HG02884 (cell line): ENCODE measurements around the gene BAZ1B.
A peak's percentile ranks its signal among the peaks of the same experiment; 100 is the strongest.
"Not testable (repeated sequence)": the region's sequence is repeated elsewhere in the genome, so short reads cannot be mapped to it uniquely, and the experiment has no call there.

ENCODE experiments used
- ATAC-seq: cut with Tn5 transposase; IDR thresholded peaks from one replicate; pipeline ENCODE4 v1.9.1; 2021; ENCODE audit warnings: mild to moderate bottlenecking, moderate library complexity; ENCODE audit not compliant: unreplicated experiment

The BAZ1B gene

DNA sequence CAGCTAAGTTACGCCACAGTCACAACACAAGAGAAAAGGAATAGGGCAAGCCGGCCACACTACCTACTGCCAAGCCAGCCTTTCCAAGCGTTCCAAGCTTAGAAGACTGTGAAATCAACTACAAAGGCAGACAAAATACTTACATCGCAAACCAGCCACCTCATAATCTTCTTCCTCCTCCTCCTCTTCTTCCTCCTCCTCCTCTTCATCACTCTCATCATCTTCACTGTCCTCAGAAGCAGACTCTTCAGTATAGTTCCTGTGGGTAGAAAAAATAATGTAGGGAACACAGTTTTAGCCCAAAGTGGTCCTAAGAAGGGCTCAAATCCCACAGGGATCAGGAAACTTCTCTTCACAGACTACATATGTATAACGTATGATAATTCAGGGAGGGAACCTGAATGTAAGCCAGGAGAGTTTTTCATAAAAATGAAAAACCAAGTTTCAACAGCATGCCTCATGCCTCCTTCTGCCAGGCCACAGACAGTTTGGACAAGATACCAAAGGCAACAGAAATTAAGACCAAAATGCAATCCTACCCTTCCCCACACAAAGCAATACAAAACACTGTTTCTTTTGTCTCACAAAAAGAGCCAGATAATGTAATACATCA is 74.9 kb downstream of the BAZ1B start:
- no peak for ATAC-seq

DNA sequence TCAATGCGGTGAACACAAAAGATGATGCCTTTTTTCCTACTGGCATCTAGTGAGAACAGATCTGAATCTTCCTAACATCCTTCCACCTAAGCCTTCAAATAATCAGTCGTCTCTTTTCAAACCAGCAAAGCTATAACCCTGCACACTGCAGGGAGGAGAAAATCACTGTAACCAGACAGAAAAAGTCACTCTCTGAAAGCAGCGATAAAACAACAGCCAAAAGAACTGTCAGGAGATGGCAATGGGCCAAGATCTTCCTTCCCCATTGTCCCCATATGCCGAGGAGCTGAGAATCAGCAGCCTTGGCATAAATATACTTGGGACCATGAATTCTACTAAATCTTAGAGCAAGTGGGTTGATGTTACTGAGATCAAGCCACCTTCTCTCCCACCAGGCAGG is 75.4 kb downstream of the BAZ1B start:
- ATAC-seq: no peak

DNA sequence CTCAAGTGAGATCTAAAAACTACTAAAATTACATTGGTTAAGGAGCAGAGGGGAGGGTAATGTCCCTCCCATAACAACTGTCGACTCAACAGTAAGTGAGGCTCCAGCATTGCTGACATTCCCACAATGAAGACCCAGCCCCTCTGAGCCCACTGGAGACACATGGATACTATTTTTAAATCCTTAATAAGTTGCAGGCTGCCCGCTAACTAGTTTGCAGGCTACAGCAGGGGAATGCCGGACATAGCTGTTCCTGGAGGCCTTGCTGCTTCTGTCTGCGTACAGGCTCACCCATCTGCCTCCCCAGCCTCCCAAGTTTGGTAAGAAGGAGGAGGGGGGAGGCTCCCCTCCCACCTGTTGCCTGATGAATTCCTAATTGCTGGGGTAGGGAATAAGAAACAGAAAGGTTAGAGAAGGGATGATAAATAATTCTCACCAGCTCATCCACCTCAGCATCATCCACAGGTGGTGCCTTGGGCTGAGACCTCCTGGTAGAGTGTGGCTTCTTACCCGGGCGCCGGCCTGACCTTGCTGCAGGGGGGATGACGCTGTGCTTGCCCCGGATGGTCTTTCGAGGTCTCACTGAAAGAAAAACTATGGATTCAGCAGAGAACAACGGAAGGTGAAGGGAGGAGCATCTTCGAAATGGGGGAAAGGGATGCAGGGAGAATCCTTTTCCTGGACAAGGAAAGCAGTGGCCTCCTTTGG is 78.4 kb downstream of the BAZ1B start:
- ATAC-seq: no peak

DNA sequence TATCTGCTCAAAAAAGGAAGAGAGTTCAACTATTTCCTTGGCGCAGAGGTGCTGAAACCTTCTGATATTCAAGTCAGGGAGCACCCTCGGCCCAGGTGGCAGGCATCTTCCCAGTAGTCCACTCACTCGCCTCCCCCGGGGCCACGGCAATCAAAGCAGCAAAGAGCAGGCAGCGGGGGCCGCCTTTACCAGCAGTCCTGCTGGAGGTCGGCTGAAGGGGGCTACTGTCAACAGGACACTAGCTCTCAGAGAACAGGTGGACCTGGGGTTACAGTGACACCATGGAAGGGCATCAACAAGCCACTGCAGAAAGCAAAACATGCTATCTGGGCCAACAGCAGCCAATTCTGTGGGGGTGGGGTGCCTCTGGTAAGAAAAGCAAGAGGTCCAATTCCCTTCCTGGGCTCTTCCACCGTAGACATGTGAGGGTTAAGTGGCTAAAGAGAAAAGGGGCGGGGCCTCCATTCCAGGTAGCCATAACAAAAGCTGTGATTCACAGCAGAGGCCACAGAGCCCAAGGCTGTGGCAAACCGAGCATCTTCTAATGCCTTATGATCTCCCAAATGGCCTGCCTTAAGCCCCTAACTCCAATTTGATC is 79.1 kb downstream of the BAZ1B start:
- no peak for ATAC-seq

DNA sequence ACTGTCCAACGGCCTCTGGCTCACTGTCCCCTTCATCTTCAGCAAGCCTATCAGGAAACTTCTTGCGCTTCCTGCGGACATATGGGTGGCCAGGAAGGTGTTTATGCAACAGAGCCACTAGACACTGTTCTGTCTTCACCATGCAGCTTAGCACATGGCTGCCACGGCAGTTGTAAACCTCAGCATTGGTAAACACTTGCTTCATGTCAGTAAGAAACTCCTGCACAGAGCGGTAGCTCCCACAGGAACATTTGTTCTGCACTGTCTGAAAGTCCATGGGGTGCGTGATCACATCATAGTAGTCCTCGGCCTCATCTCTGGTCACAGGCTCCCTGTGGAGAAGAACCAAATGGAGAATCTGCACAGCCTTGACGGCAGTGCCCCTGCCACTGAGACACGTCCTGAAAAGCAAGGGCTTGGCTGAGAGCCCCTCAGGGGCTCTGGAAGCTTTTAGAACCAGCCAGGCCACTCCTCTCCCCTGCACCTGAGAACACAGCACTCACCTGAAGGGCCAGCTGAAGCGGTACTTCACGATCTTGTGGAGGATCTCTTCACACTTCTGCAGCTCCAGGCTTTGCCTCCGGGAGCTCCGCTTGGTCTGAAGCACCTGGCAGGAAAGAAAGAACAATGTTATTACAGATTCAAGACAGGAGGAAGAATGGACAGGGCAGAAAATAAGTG is 79.7 kb downstream of the BAZ1B start:
- no peak for ATAC-seq

DNA sequence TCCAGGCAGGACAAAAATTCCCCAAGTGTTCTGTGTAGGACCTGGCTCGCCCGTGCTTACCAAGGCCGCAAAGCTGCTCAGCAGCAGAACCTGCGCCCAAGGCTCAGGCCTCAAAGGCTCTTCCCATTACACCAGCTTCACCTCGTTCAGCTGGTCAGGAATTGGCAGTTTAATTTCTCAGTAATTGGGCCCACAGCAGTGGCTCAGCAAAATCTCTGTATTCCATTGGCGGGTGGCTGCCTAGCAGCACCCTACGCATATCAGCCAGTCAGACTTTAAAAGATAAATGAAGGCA is 82.7 kb downstream of the BAZ1B start:
- ATAC-seq: no peak

DNA sequence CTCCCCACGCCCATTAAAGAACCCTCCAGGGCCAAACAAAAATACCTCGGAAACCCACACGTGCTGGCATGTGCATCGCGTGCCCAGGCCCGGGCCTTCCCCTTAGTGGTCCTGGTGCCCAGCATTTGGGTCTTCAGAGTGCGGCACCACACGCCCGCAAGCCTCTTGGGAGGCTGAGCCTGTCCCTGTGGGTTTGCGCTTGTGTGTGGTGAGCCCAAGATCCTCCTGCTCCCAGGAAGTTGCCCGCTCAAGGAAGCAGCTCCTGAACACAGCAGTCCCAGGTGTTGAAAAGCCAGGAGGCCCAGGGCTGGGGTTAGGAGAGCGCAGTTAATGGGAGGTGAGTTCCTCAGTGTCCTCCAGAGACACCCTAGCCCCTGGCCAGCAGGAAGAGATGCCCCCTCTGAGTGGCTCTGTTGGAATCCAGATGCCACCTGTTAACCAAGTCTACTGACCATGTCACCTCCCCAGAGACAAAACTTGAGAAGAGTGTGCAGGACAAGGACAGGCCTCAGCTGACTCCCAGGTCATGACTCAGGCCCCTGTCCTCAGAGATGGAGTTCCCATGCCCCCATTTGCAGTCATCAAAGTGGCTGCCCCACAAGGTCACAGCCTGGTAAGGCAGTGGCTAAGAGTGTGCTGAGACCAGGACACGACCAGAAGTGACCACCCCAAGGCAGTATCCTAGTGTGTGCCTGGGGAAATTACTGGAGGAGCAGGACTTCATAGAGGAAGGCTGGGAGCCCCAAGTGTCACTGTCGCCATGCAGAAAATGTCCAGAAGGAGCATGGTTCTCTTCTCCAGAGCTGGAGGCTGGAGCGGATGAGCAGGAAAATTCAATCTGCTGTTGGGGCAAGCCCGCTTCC is 83.3 kb downstream of the BAZ1B start:
- ATAC-seq: no peak

DNA sequence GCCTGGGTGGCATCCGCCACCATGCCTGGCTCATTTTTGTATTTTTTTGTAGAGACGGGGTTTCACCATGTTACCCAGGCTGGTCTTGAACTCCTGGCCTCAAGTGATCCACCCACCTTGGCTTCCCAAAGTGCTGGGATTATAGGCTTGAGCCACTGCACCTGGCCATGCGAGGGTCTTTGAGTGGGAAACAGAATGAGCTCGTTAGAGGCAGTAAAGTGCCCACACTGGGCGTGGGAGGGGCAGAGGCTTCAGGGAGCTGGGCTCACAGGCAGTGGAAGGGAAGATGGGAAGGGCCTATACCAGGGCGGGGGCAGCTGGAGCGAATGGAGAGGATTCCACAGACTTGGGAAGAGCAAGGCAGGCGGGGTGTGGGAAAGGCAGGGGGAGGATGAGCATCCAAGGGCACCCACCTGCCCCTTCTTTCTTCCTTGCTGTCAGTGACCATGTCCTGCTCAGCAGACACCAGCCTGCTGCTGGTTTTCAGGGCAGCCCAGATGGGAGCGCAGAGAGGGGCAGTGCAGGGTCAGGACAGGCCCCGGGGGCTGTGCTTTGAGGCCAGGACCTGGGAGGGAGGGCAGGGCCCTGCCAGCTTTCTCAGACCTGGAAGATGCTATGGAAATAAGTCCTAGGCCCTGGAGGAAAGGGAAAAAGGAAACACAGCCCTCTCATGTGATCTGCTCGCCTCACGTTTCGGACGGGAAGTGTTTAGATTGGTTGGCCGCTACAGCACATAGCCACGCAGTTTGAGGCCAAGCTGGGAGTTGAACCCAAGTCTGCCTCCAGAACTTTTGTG is 84.3 kb downstream of the BAZ1B start:
- ATAC-seq: no peak

DNA sequence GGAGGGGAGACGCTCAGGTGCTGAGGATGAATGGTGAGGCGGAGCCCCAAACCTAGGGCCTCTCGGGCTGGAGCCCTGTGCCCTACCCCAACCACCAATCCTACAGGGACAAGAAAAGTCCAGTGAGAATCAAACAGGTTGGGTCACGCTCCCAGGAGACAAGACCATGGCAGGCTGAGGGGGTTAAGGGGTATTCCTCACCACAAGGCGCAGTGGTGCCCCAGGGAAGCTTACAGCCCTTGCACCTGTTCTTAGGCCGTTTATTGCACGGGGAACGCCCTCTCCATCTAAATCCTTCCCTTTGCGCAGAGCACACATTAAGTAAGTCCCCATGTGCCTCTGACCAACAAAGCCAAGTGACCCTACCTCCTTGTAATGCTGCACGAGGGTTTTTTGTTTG is 85.0 kb downstream of the BAZ1B start:
- ATAC-seq: no peak

DNA sequence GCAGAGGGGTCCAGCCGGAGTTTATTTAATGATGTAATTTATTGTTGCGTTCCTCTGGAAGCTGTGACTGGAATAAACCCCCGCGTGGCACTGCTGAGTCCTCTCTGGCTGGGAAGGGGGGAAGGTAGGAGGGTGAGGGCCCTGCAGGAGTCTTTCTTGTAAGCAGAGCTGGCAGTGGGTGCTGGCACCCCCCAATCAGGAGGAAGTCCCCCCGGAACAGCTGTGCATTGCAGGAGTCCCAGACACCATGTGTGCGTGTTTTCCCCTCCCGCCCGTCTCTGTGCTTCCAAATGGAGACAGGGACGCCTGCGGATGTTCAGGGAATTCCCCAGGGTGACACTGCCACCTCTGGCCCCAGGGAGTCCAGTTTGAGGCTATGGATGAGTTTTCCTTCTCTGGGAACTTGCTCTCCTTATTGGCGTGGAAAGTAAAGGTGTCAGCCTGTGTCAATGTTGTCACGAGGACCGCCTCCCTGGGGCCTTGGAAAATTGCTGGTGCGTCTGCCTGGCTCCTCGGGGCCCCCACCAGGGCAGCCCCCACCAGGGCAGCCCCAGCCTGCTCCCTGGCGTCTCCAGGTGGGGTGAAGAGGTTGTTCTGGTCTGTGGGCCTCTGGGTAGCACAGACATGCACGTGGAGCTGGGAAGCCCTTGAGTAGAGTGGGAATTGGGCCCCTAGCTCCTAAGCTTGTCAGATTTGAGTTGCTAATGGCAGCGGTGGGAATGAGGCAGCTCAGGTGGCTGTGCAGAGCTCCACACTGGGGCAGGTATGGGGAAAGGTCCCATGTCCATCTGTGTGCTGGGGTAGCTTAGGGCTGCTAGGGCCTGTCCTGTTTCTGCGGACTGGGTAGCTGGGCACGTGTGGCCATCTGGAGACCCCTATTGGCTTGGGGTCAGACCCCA is 85.8 kb downstream of the BAZ1B start:
- no peak for ATAC-seq

DNA sequence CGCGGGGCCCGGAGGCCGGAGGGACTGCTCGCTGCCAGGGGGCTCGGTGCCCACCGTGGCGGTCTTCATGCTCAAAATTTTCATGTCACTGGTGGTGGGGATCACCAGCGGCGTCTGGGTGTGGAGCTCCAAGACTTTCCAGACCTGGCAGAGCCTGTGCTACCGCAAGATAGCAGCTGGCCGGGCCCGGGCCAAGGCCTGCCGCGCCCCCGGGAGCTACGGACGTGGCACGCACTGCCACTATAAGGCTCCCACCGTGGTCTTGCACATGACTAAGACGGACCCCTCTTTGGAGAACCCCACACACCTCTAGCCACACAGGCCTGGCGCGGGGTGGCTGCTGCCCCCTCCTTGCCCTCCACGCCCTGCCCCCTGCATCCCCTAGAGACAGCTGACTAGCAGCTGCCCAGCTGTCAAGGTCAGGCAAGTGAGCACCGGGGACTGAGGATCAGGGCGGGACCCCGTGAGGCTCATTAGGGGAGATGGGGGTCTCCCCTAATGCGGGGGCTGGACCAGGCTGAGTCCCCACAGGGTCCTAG is 86.6 kb downstream of the BAZ1B start:
- ATAC-seq: no peak

DNA sequence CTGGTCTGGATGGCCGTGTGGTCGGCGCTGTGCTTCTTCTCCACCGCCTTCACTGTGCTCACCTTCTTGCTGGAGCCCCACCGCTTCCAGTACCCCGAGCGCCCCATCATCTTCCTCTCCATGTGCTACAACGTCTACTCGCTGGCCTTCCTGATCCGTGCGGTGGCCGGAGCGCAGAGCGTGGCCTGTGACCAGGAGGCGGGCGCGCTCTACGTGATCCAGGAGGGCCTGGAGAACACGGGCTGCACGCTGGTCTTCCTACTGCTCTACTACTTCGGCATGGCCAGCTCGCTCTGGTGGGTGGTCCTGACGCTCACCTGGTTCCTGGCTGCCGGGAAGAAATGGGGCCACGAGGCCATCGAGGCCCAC is 87.4 kb downstream of the BAZ1B start:
- no peak for ATAC-seq

DNA sequence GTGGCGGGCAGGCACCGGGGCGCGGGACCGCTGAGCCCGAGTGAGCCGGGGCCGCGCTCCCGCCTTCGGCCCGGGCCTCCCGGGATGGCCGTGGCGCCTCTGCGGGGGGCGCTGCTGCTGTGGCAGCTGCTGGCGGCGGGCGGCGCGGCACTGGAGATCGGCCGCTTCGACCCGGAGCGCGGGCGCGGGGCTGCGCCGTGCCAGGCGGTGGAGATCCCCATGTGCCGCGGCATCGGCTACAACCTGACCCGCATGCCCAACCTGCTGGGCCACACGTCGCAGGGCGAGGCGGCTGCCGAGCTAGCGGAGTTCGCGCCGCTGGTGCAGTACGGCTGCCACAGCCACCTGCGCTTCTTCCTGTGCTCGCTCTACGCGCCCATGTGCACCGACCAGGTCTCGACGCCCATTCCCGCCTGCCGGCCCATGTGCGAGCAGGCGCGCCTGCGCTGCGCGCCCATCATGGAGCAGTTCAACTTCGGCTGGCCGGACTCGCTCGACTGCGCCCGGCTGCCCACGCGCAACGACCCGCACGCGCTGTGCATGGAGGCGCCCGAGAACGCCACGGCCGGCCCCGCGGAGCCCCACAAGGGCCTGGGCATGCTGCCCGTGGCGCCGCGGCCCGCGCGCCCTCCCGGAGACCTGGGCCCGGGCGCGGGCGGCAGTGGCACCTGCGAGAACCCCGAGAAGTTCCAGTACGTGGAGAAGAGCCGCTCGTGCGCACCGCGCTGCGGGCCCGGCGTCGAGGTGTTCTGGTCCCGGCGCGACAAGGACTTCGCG is 88.0 kb downstream of the BAZ1B start:
- peak; percentile 21 for ATAC-seq

DNA sequence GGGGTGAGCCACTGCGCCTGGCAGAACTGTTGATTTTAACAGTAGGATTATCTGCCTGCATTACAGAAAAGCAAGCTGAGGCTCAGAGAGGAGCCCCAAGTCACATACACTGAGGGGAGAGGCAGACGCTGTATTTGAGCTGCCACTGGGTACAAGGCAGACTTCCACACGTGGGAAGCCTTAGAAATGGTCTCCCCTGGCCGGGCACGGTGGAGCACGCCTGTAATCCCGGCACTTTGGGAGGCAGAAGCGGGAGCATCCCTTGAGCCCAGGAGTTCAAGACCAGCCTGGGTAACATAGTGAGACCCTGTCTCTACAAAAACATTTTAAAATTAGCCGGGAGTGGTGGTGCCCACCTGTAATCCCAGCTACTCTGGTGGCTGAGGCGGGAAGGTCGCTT is 89.4 kb downstream of the BAZ1B start:
- ATAC-seq: no peak

DNA sequence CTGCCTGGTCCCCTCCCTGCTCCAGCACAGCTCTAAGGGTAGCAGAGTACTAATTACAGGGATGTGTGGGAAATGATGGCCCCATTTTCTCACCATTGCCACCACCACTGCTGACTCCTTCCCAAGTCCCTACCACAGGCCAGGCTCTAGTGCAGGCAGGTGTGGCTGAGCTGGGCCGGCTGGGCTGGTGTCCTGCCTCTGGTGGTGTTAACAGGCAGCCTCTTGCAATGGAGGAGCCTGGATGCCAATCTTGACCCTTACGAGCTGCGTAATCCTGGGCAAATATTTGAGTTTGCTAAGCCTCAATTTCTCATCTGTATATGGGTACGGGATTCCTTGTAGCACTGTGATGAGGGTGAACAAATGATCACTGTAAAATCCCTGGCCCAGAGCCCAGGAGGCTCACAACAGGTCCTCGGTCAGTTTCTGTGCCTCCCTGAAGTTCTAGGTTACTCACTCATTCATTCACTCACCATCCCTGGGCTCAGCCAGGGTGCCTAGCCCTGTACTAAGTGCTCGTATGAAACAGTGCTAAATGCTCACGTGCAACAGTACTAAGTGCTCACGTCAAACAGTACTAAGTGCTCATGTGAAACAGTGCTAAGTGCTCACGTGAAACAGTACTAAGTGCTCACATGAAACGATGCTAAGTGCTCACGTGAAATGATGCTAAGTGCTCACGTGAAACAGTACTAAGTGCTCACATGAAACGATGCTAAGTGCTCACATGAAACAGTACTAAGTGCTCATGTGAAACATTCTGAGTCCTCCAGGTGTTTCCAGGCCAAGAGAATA is 90.9 kb downstream of the BAZ1B start:
- ATAC-seq: no peak

DNA sequence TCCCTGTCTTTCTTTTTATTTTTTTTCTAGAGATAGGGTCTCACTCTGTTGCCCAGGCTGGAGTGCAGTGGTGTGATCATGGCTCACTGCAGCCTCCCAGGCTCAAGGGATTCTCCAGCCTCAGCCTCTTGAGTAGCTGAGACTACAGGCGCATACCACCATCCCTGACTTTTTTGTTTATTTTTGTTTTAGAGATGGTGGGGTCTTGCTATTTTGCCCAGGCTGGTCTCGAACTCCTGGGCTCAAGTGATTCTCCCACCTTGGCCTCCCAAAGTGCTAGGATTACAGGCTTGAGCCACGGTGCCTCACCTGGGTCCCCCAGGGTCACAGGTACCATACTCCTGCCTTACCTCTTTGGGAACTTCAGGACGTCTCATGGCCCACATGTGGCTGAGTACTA is 91.6 kb downstream of the BAZ1B start:
- not testable (repeated sequence) for ATAC-seq

DNA sequence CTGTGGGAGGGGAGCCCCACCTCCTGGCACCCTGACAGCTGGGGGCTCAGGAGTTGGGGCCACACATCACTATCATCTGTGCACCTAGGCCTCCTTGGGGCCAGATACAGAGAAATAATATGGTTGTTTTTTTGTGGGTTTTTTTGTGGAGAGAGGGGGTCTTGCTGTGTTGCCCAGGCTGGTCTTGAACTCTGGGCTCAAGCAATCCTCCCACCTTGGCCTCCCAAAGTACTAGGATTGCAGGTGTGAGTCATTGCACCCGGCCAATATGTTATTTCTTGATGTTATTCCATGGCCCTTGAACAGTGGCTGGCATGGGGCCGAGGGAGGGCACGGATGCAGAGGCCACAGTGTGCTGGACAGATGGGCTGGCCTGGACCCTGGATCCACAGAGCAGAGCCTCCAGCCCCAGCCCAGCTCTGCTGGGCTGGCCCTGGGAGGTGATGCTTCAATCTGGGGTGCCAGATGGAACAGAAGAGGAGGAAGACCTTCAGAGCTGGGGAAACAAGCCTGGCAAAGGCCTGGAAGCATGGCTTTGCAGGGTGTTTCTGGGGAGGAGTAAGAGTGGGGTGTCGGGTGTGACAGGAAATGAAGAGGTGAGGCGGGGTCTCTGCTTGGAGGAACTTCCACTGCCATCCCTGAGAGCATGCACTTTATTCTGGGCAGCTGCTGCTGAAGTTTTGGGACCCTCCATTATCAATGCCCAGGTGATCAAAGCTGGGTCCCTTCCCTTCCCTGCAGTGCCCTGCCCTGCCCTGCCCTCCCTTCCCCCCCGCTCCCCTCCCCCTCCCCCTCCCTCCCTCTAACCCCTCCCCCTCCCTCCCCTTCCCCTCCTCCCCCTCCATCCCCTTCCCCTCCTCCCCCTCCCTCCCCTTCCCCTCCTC is 92.2 kb downstream of the BAZ1B start:
- ATAC-seq: no peak
